CD14-positive monocyte (primary cell): Measurements from ENCODE around the gene CLDN10. TPM values are rescaled to one million over a fixed set of nuclear protein-coding genes. Genes with fewer than 3 reads are reported as not detected.

Experiments
- DNase-seq, 3 donors: peaks; one replicate each; pipeline ENCODE4 v3.0.0-alpha.2; 2011 to 2022
- H2AFZ ChIP-seq: 2 replicates; pipeline ENCODE4 v1.6.0; 2012; ENCODE audit warnings: mild to moderate bottlenecking, low read depth, low read length, inconsistent platforms; ENCODE audit not compliant: insufficient read depth, poor library complexity, severe bottlenecking
- H3K27ac ChIP-seq, 2 donors: 1 replicate in 1 of 2; 2 replicates in 1 of 2; pipeline ENCODE4 v1.5.1; 2012 to 2013; ENCODE audit warnings: low read length in 2 of 2, control low read depth in 1 of 2, inconsistent platforms in 1 of 2, low read depth in 1 of 2, mild to moderate bottlenecking in 1 of 2
- H3K27me3 ChIP-seq, 2 donors: one replicate each; pipeline versions ENCODE4 v1.6.0 to v1.6.1; 2011 to 2013; ENCODE audit warnings: low read length in 2 of 2; ENCODE audit not compliant: control insufficient read depth in 2 of 2, insufficient read depth in 2 of 2
- H3K36me3 ChIP-seq, 2 donors: replicated peaks in 1 of 2; 1 replicate in 1 of 2; 2 replicates in 1 of 2; pipeline versions ENCODE4 v1.5.1 to v1.6.1; 2012 to 2013; ENCODE audit warnings: low read length in 2 of 2, control low read depth in 1 of 2, inconsistent platforms in 1 of 2, mild to moderate bottlenecking in 1 of 2; ENCODE audit not compliant: insufficient read depth in 2 of 2, control insufficient read depth in 1 of 2
- H3K4me1 ChIP-seq, 2 donors: 1 replicate in 1 of 2; 2 replicates in 1 of 2; pipeline versions ENCODE4 v1.5.1 to v1.6.1; 2012 to 2013; ENCODE audit warnings: low read length in 2 of 2, control low read depth in 1 of 2, inconsistent platforms in 1 of 2, mild to moderate bottlenecking in 1 of 2, moderate library complexity in 1 of 2; ENCODE audit not compliant: insufficient read depth in 2 of 2, control insufficient read depth in 1 of 2
- H3K4me2 ChIP-seq: replicated peaks from 2 replicates; pipeline ENCODE3; 2012; ENCODE audit warnings: low read length, moderate library complexity, mild to moderate bottlenecking; ENCODE audit not compliant: poor library complexity, severe bottlenecking; ENCODE audit errors: extremely low read depth
- H3K4me3 ChIP-seq, 3 experiments: fragments of 200-600 bp in 1 of 3; sonication (generic) in 1 of 3; replicated peaks in 1 of 3; 1 replicate in 2 of 3; 2 replicates in 1 of 3; pipeline ENCODE4 v1.5.1; 2011 to 2013; ENCODE audit warnings: low read length in 3 of 3, mild to moderate bottlenecking in 3 of 3, control low read depth in 2 of 3, low read depth in 2 of 3, inconsistent platforms in 1 of 3, moderate library complexity in 1 of 3
- H3K79me2 ChIP-seq: 2 replicates; pipeline ENCODE4 v1.6.0; 2012; ENCODE audit warnings: mild to moderate bottlenecking, control low read depth, inconsistent platforms, low read length, moderate library complexity; ENCODE audit not compliant: insufficient read depth
- H3K9ac ChIP-seq: 2 replicates; pipeline ENCODE4 v1.6.0; 2017; ENCODE audit warnings: low read length, mild to moderate bottlenecking; ENCODE audit not compliant: insufficient read depth, poor library complexity, severe bottlenecking
- H3K9me3 ChIP-seq, 2 donors: replicated peaks in 1 of 2; 1 replicate in 1 of 2; 2 replicates in 1 of 2; pipeline versions ENCODE4 v1.5.1 to v1.6.1; 2012 to 2013; ENCODE audit warnings: low read length in 2 of 2, control low read depth in 1 of 2; ENCODE audit not compliant: control insufficient read depth in 1 of 2, insufficient read depth in 1 of 2
- H4K20me1 ChIP-seq: 2 replicates; pipeline ENCODE4 v1.6.0; 2012; ENCODE audit warnings: mild to moderate bottlenecking, low read length, control low read depth, moderate library complexity; ENCODE audit not compliant: insufficient read depth
- H3K27ac Mint-ChIP-seq, 7 donors: one replicate each; pipeline ENCODE4 v1.8.0; 2020; ENCODE audit warnings: mild to moderate bottlenecking in 7 of 7, mixed read lengths in 7 of 7, moderate library complexity in 6 of 7, inconsistent platforms in 2 of 7
- H3K27me3 Mint-ChIP-seq, 3 donors: one replicate each; pipeline ENCODE4 v1.8.0; 2021 to 2022; ENCODE audit warnings: low read depth in 3 of 3, mild to moderate bottlenecking in 3 of 3, mixed read lengths in 3 of 3, moderate library complexity in 3 of 3, inconsistent platforms in 1 of 3
- H3K36me3 Mint-ChIP-seq, 2 donors: one replicate each; pipeline ENCODE4 v1.8.0; 2020; ENCODE audit warnings: mixed read lengths in 2 of 2, inconsistent platforms in 1 of 2, mild to moderate bottlenecking in 1 of 2
- H3K4me1 Mint-ChIP-seq: one replicate; pipeline ENCODE4 v1.8.0; 2020; ENCODE audit warnings: mild to moderate bottlenecking, mixed read lengths
- H3K4me3 Mint-ChIP-seq, 2 donors: one replicate each; pipeline ENCODE4 v1.8.0; 2020; ENCODE audit warnings: mild to moderate bottlenecking in 2 of 2, mixed read lengths in 2 of 2, moderate library complexity in 1 of 2
- H3K9me3 Mint-ChIP-seq, 7 donors: one replicate each; pipeline ENCODE4 v1.8.0; 2020 to 2022; ENCODE audit warnings: mixed read lengths in 7 of 7, mild to moderate bottlenecking in 6 of 7, moderate library complexity in 6 of 7, inconsistent platforms in 2 of 7
- CTCF ChIP-seq: fragments of 200-600 bp; IDR thresholded peaks from one replicate; pipeline ENCODE4 v1.8.0; 2022; ENCODE audit warnings: antibody characterized with exemption, mild to moderate bottlenecking
- WGBS: methylation state at CpG from one replicate; pipeline ENCODE4 v1.1.5; 2013; ENCODE audit warnings: missing lambda C conversion rate; ENCODE audit not compliant: insufficient coverage; 5-methylcytosine and 5-hydroxymethylcytosine counted together
- intact Hi-C, 2 donors: fragments of 100-400 bp; cut with micrococcal nuclease; formaldehyde crosslinking; loops; one replicate each; pipeline versions ENCODE4 v1.15.0 to v1.15.1; 2023
- polyA plus RNA-seq, 3 donors: library from polyadenylated mRNA; depleted of rRNA in 1 of 3; unstranded in 2 of 3; stranded (reverse) in 1 of 3; fragments of 300-500 nt in 2 of 3; fragments of >200 nt in 1 of 3; fragmentation: Illumina TruSeq in 2 of 3; gene quantifications; 1 replicate in 2 of 3; 2 replicates in 1 of 3; pipeline ENCODE4 v1.2.3, GENCODE V29; 2012 to 2021

CLDN10 gene
- polyA plus RNA-seq, 3 donors: 0.35 TPM; not detected in 2

GRCh38 chr13:95601216-95601615 is 48.7 kb downstream of the CLDN10 start:
- no peak for DNase-seq
- Histone ChIP-seq H3K36me3 (no peaks in the 10 kb centered on the region), H3K9me3 (peaks cover 0 to 6% of the 10 kb centered on the region in 2 donors), H3K4me3 (no peak overlapping the region), H4K20me1 (no peaks in the 10 kb centered on the region), H3K4me2 (no peak overlapping the region), H3K27me3 (no peaks in the 10 kb centered on the region), H3K9ac (no peak overlapping the region), H3K79me2 (no peaks in the 10 kb centered on the region), H3K4me1 (peaks cover 4 to 7% of the 10 kb centered on the region in 2 donors), H3K27ac (no peak overlapping the region), H2AFZ (no peak overlapping the region)
- Mint-ChIP-seq H3K27ac (no peak overlapping the region), H3K27me3 (peaks cover 1 to 5% (median 2%) of the 10 kb centered on the region in 3 donors), H3K4me3 (no peak overlapping the region), H3K36me3 (no peaks in the 10 kb centered on the region), H3K9me3 (peaks cover 0 to 8% (median 2%) of the 10 kb centered on the region in 7 donors), H3K4me1 (peaks cover 2% of the 10 kb centered on the region)
- no peak for TF ChIP-seq CTCF
- intact Hi-C loops: no loop called here
- 79% methylated on average over 2 of the region's 2 CpGs for WGBS

GRCh38 chr13:95601906-95602305 is 49.4 kb downstream of the CLDN10 start:
- WGBS: 93% methylated on average over 6 of the region's 6 CpGs
- Mint-ChIP-seq H3K36me3 (no peaks in the 10 kb centered on the region), H3K9me3 (peaks cover 0 to 8% (median 2%) of the 10 kb centered on the region in 7 donors), H3K27me3 (peaks cover 1 to 5% (median 2%) of the 10 kb centered on the region in 3 donors), H3K4me3 (no peak overlapping the region), H3K27ac (peak overlapping the region in 1 of 7 donors; percentile 4), H3K4me1 (peaks cover 2% of the 10 kb centered on the region)
- DNase-seq: no peak
- Histone ChIP-seq H3K4me2 (no peak overlapping the region), H2AFZ (no peak overlapping the region), H3K27ac (no peak overlapping the region), H3K79me2 (no peaks in the 10 kb centered on the region), H3K36me3 (no peaks in the 10 kb centered on the region), H3K9ac (no peak overlapping the region), H4K20me1 (no peaks in the 10 kb centered on the region), H3K4me1 (peaks cover 4 to 7% of the 10 kb centered on the region in 2 donors), H3K9me3 (peaks cover 0 to 6% of the 10 kb centered on the region in 2 donors), H3K27me3 (no peaks in the 10 kb centered on the region), H3K4me3 (no peak overlapping the region)
- intact Hi-C loops: no loop called here
- no peak for TF ChIP-seq CTCF
